Glutamatergic neuron (in vitro differentiated cells): ENCODE results near the gene RPL22. TPM values are rescaled to one million over a fixed set of nuclear protein-coding genes. Genes with fewer than 3 reads are reported as not detected.
A peak's percentile ranks its signal among the peaks of the same experiment; 100 is the strongest.

Experiments
- DNase-seq: peaks from one replicate; pipeline ENCODE4 v3.0.0; 2022
- H3K27ac Mint-ChIP-seq: one replicate; pipeline ENCODE4 v1.8.0; 2020; ENCODE audit warnings: mild to moderate bottlenecking, mixed read lengths, inconsistent platforms; ENCODE audit not compliant: unreplicated experiment
- H3K27me3 Mint-ChIP-seq: one replicate; pipeline ENCODE4 v1.8.0; 2020; ENCODE audit warnings: mild to moderate bottlenecking, moderate library complexity, mixed read lengths, inconsistent platforms; ENCODE audit not compliant: unreplicated experiment
- H3K36me3 Mint-ChIP-seq: one replicate; pipeline ENCODE4 v1.8.0; 2020; ENCODE audit warnings: mild to moderate bottlenecking, mixed read lengths, inconsistent platforms; ENCODE audit not compliant: unreplicated experiment
- H3K4me1 Mint-ChIP-seq: one replicate; pipeline ENCODE4 v1.8.0; 2020; ENCODE audit warnings: mild to moderate bottlenecking, low read depth, mixed read lengths, inconsistent platforms; ENCODE audit not compliant: unreplicated experiment
- H3K4me3 Mint-ChIP-seq: one replicate; pipeline ENCODE4 v1.8.0; 2020; ENCODE audit warnings: mild to moderate bottlenecking, mixed read lengths, inconsistent platforms; ENCODE audit not compliant: unreplicated experiment
- H3K9me3 Mint-ChIP-seq: one replicate; pipeline ENCODE4 v1.8.0; 2020; ENCODE audit warnings: mild to moderate bottlenecking, moderate library complexity, mixed read lengths, inconsistent platforms; ENCODE audit not compliant: unreplicated experiment
- total RNA-seq: library from RNA; stranded (reverse); fragmentation: NEBNext Ultra II Directional; extraction: Animal tissue kit (Norgen Biotek cat#: 25700); gene quantifications from one replicate; pipeline ENCODE4 v1.2.1, GENCODE V29; 2021; ENCODE audit not compliant: unreplicated experiment
- TF ChIP-seq, protein P1 (sequence below): fragments of 200-600 bp; sonication (generic); IDR thresholded peaks from one replicate; pipeline ENCODE4 v1.5.0; 2021; ENCODE audit not compliant: partially characterized antibody, unreplicated experiment

Gene RPL22
- total RNA-seq, 1 donor from 2014 or later, result 275 TPM

- no peak overlapping the region for H3K27ac Mint-ChIP-seq
- no peaks in the 10 kb centered on the region for H3K36me3 Mint-ChIP-seq
- H3K4me3 Mint-ChIP-seq, result no peak overlapping the region
- no peak for DNase-seq
- TF ChIP-seq, protein P1, sequence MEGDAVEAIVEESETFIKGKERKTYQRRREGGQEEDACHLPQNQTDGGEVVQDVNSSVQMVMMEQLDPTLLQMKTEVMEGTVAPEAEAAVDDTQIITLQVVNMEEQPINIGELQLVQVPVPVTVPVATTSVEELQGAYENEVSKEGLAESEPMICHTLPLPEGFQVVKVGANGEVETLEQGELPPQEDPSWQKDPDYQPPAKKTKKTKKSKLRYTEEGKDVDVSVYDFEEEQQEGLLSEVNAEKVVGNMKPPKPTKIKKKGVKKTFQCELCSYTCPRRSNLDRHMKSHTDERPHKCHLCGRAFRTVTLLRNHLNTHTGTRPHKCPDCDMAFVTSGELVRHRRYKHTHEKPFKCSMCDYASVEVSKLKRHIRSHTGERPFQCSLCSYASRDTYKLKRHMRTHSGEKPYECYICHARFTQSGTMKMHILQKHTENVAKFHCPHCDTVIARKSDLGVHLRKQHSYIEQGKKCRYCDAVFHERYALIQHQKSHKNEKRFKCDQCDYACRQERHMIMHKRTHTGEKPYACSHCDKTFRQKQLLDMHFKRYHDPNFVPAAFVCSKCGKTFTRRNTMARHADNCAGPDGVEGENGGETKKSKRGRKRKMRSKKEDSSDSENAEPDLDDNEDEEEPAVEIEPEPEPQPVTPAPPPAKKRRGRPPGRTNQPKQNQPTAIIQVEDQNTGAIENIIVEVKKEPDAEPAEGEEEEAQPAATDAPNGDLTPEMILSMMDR, result no peak
- peaks cover 15% of the 10 kb centered on the region for H3K27me3 Mint-ChIP-seq
- H3K4me1 Mint-ChIP-seq, result peaks cover 11% of the 10 kb centered on the region
- H3K9me3 Mint-ChIP-seq, result peaks cover 10% of the 10 kb centered on the region
Measured at GRCh38 chr1:6142734-6143133, 56.7 kb downstream of the RPL22 start.

- Mint-ChIP-seq H3K36me3 (no peaks in the 10 kb centered on the region), H3K27ac (no peak overlapping the region), H3K4me1 (peaks cover 11% of the 10 kb centered on the region), H3K4me3 (no peak overlapping the region), H3K27me3 (peaks cover 14% of the 10 kb centered on the region), H3K9me3 (peaks cover 10% of the 10 kb centered on the region)
- no peak for DNase-seq
- TF ChIP-seq, protein P1, result no peak
Measured at GRCh38 chr1:6142036-6142621, 57.3 kb downstream of the RPL22 start.

DNA sequence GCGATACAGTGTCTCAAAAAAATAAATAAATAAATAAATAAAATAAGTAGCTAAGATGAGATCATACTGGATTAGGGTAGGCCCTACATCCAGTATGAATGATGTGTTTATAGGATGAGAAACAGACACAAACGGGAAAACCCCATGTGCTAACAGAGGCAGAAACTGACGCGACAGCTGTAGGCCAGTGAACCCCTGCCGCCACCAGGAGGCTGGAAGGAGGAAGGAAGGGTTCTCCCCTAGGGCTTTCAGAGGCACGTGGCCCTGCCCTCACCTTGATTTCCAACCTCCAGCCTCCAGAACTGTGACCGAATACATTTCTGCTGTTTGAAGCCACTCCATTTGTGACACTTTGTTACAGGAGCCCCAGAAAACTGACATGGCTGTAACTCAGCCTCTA is 57.8 kb downstream of the RPL22 start:
- Mint-ChIP-seq H3K9me3 (peaks cover 9% of the 10 kb centered on the region), H3K27me3 (peaks cover 11% of the 10 kb centered on the region), H3K4me3 (no peak overlapping the region), H3K36me3 (no peaks in the 10 kb centered on the region), H3K4me1 (peaks cover 11% of the 10 kb centered on the region), H3K27ac (no peak overlapping the region)
- TF ChIP-seq, protein P1, result no peak
- DNase-seq, result peak; percentile 36

- H3K4me3 Mint-ChIP-seq, result no peak overlapping the region
- no peak for DNase-seq
Measured at GRCh38 chr1:6140413-6140812, 59.0 kb downstream of the RPL22 start.

GRCh38 chr1:6137758-6138157 is 61.6 kb downstream of the RPL22 start:
- Mint-ChIP-seq H3K27ac (no peak overlapping the region), H3K4me3 (no peak overlapping the region), H3K36me3 (peaks cover 4% of the 10 kb centered on the region), H3K4me1 (no peaks in the 10 kb centered on the region), H3K27me3 (peaks cover 3% of the 10 kb centered on the region), H3K9me3 (peaks cover 3% of the 10 kb centered on the region)
- peak; percentile 16 for DNase-seq
- TF ChIP-seq, protein P1, result no peak

More at GRCh38 chr1:6140413-6140812, 59.0 kb downstream of the RPL22 start:
- H3K36me3 Mint-ChIP-seq, result no peaks in the 10 kb centered on the region
- H3K4me1 Mint-ChIP-seq, result peaks cover 8% of the 10 kb centered on the region
- peaks cover 7% of the 10 kb centered on the region for H3K9me3 Mint-ChIP-seq
- H3K27me3 Mint-ChIP-seq, result peaks cover 9% of the 10 kb centered on the region
- H3K27ac Mint-ChIP-seq, result no peak overlapping the region
- TF ChIP-seq, protein P1, result no peak
